K562 (cell line): ENCODE results near the gene THAP8. TPM values are rescaled to one million over a fixed set of nuclear protein-coding genes. Genes with fewer than 3 reads are reported as not detected.

Experiments
- CBX8 ChIP-seq: fragments of 200-600 bp; sonication (generic); IDR thresholded peaks from 2 replicates; pipeline ENCODE4 v1.6.1; 2012; ENCODE audit warnings: borderline replicate concordance, mixed run types, low read depth, mild to moderate bottlenecking, moderate library complexity, mixed read lengths, low read length, control low read depth, inconsistent platforms; ENCODE audit not compliant: poor library complexity, severe bottlenecking; ENCODE audit errors: extremely low read depth
- EP300 ChIP-seq: IDR thresholded peaks from 2 replicates; pipeline ENCODE4 v1.6.1; 2012; ENCODE audit warnings: low read length, improper control_type of control experiment
- FIP1L1 ChIP-seq: fragments of 200-400 bp; formaldehyde crosslinking; IDR thresholded peaks from 2 replicates; pipeline ENCODE4 v1.6.1; 2018; ENCODE audit warnings: mild to moderate bottlenecking, low read depth, low read length; ENCODE audit not compliant: poor library complexity, severe bottlenecking
- RBM14 ChIP-seq: fragments of 200-400 bp; formaldehyde crosslinking; IDR thresholded peaks from 2 replicates; pipeline ENCODE4 v1.6.1; 2018; ENCODE audit warnings: low read depth, mild to moderate bottlenecking, low read length, moderate library complexity, borderline replicate concordance; ENCODE audit not compliant: insufficient read depth
- ZNF347 ChIP-seq: fragments of 450-650 bp; formaldehyde crosslinking; IDR thresholded peaks from 2 replicates; pipeline ENCODE4 v1.4.0; 2020; ENCODE audit warnings: low read depth, mild to moderate bottlenecking, moderate library complexity
- ZSCAN32 ChIP-seq: fragments of 450-650 bp; formaldehyde crosslinking; IDR thresholded peaks from 2 replicates; pipeline ENCODE4 v1.4.0; 2020; ENCODE audit warnings: mild to moderate bottlenecking, moderate library complexity
- polyA plus RNA-seq, 8 experiments: library from polyadenylated mRNA; depleted of rRNA in 4 of 8; stranded (reverse) in 5 of 8; unstranded in 3 of 8; fragments of >200 nt; fragmentation: Nextera tagmentation in 2 of 8; fragmentation: Illumina TruSeq in 1 of 8; extraction: Ambion mirVana in 2 of 8; extraction: Trizol in 1 of 8; gene quantifications; 2 replicates each; pipeline versions ENCODE4 v1.2.1 to v1.2.3, GENCODE V29; 2011 to 2014; ENCODE audit warnings: inconsistent platforms in 1 of 8, missing spikeins in 1 of 8
- total RNA-seq, 7 experiments: library from RNA; depleted of rRNA in 6 of 7; stranded (reverse); fragments of >200 nt in 6 of 7; fragmentation: Illumina TruSeq in 2 of 7; extraction: Trizol in 2 of 7; gene quantifications; 2 replicates each; pipeline versions ENCODE4 v1.2.1 to v1.2.3, GENCODE V29; 2011 to 2021; ENCODE audit warnings: low replicate concordance in 1 of 7
- TF ChIP-seq, protein P1 (sequence below): fragments of 250-450 bp; sonication (Bioruptor Pico); IDR thresholded peaks from 2 replicates; pipeline ENCODE4 v1.4.0; 2020
- TF ChIP-seq, protein P2 (sequence below): fragments of 450-650 bp; IDR thresholded peaks from 2 replicates; pipeline ENCODE4 v1.6.1; 2016; ENCODE audit warnings: mild to moderate bottlenecking, moderate library complexity

The THAP8 gene
- total and polyA plus RNA-seq, 9 of the 15 experiments (the other 6 are each of a cell fraction or from before 2014, with no cell fraction given) = 0.11 to 2.0 (median 0.94) TPM

DNA sequence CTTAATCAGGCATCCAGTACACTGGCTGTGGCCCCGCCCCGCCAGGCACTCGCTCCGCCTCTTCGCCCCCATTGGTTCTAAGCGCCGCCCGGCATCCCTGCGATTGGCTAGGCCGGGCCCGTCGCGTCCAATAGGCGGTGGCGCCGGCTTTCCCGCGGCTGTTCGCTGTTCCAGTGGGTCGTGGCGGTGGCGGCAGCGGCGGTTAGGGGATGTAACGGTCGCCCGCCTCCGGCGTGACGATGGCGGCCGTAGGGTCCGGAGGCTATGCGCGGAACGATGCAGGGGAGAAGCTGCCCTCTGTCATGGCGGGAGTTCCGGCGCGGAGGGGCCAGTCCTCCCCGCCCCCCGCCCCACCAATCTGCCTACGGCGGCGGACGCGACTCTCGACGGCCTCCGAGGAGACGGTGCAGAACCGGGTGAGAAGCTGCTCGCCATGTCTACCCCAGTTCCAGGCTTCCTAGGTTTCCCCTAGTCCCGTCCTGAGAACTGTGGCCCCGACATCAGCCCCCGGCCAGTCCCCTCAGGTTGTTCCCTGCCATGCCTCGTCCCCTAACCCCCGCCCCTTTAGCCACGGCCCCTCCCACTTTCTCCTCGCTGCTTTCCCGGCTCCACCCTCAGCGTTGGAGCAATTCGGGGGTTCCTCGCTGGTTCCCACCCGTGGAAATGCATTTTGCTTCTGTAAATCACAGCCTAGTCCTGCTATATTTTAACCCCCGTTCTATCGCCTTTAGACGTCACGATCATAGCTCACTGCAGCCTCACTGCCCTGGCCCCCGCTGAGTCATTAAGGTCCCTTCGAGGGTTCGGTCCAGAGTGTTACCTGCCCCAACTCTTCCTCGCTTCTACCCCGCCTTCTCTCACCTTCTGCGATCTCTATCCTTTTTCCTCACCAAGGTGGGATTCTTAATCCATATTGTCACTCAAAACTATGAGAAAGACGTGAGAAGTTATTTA lies 925 bp upstream of the THAP8 start, which contains the start of gene WDR62 (continued):
- TF ChIP-seq, protein P1, sequence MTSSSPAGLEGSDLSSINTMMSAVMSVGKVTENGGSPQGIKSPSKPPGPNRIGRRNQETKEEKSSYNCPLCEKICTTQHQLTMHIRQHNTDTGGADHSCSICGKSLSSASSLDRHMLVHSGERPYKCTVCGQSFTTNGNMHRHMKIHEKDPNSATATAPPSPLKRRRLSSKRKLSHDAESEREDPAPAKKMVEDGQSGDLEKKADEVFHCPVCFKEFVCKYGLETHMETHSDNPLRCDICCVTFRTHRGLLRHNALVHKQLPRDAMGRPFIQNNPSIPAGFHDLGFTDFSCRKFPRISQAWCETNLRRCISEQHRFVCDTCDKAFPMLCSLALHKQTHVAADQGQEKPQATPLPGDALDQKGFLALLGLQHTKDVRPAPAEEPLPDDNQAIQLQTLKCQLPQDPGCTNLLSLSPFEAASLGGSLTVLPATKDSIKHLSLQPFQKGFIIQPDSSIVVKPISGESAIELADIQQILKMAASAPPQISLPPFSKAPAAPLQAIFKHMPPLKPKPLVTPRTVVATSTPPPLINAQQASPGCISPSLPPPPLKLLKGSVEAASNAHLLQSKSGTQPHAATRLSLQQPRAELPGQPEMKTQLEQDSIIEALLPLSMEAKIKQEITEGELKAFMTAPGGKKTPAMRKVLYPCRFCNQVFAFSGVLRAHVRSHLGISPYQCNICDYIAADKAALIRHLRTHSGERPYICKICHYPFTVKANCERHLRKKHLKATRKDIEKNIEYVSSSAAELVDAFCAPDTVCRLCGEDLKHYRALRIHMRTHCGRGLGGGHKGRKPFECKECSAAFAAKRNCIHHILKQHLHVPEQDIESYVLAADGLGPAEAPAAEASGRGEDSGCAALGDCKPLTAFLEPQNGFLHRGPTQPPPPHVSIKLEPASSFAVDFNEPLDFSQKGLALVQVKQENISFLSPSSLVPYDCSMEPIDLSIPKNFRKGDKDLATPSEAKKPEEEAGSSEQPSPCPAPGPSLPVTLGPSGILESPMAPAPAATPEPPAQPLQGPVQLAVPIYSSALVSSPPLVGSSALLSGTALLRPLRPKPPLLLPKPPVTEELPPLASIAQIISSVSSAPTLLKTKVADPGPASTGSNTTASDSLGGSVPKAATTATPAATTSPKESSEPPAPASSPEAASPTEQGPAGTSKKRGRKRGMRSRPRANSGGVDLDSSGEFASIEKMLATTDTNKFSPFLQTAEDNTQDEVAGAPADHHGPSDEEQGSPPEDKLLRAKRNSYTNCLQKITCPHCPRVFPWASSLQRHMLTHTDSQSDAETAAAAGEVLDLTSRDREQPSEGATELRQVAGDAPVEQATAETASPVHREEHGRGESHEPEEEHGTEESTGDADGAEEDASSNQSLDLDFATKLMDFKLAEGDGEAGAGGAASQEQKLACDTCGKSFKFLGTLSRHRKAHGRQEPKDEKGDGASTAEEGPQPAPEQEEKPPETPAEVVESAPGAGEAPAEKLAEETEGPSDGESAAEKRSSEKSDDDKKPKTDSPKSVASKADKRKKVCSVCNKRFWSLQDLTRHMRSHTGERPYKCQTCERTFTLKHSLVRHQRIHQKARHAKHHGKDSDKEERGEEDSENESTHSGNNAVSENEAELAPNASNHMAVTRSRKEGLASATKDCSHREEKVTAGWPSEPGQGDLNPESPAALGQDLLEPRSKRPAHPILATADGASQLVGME (CRISPR knock-in tag) = no peak
- TF ChIP-seq EP300 (no peak), FIP1L1 (no peak), ZSCAN32 (CRISPR knock-in tag) (no peak), RBM14 (no peak), ZNF347 (CRISPR knock-in tag) (no peak), CBX8 (no peak)
- TF ChIP-seq, protein P2, sequence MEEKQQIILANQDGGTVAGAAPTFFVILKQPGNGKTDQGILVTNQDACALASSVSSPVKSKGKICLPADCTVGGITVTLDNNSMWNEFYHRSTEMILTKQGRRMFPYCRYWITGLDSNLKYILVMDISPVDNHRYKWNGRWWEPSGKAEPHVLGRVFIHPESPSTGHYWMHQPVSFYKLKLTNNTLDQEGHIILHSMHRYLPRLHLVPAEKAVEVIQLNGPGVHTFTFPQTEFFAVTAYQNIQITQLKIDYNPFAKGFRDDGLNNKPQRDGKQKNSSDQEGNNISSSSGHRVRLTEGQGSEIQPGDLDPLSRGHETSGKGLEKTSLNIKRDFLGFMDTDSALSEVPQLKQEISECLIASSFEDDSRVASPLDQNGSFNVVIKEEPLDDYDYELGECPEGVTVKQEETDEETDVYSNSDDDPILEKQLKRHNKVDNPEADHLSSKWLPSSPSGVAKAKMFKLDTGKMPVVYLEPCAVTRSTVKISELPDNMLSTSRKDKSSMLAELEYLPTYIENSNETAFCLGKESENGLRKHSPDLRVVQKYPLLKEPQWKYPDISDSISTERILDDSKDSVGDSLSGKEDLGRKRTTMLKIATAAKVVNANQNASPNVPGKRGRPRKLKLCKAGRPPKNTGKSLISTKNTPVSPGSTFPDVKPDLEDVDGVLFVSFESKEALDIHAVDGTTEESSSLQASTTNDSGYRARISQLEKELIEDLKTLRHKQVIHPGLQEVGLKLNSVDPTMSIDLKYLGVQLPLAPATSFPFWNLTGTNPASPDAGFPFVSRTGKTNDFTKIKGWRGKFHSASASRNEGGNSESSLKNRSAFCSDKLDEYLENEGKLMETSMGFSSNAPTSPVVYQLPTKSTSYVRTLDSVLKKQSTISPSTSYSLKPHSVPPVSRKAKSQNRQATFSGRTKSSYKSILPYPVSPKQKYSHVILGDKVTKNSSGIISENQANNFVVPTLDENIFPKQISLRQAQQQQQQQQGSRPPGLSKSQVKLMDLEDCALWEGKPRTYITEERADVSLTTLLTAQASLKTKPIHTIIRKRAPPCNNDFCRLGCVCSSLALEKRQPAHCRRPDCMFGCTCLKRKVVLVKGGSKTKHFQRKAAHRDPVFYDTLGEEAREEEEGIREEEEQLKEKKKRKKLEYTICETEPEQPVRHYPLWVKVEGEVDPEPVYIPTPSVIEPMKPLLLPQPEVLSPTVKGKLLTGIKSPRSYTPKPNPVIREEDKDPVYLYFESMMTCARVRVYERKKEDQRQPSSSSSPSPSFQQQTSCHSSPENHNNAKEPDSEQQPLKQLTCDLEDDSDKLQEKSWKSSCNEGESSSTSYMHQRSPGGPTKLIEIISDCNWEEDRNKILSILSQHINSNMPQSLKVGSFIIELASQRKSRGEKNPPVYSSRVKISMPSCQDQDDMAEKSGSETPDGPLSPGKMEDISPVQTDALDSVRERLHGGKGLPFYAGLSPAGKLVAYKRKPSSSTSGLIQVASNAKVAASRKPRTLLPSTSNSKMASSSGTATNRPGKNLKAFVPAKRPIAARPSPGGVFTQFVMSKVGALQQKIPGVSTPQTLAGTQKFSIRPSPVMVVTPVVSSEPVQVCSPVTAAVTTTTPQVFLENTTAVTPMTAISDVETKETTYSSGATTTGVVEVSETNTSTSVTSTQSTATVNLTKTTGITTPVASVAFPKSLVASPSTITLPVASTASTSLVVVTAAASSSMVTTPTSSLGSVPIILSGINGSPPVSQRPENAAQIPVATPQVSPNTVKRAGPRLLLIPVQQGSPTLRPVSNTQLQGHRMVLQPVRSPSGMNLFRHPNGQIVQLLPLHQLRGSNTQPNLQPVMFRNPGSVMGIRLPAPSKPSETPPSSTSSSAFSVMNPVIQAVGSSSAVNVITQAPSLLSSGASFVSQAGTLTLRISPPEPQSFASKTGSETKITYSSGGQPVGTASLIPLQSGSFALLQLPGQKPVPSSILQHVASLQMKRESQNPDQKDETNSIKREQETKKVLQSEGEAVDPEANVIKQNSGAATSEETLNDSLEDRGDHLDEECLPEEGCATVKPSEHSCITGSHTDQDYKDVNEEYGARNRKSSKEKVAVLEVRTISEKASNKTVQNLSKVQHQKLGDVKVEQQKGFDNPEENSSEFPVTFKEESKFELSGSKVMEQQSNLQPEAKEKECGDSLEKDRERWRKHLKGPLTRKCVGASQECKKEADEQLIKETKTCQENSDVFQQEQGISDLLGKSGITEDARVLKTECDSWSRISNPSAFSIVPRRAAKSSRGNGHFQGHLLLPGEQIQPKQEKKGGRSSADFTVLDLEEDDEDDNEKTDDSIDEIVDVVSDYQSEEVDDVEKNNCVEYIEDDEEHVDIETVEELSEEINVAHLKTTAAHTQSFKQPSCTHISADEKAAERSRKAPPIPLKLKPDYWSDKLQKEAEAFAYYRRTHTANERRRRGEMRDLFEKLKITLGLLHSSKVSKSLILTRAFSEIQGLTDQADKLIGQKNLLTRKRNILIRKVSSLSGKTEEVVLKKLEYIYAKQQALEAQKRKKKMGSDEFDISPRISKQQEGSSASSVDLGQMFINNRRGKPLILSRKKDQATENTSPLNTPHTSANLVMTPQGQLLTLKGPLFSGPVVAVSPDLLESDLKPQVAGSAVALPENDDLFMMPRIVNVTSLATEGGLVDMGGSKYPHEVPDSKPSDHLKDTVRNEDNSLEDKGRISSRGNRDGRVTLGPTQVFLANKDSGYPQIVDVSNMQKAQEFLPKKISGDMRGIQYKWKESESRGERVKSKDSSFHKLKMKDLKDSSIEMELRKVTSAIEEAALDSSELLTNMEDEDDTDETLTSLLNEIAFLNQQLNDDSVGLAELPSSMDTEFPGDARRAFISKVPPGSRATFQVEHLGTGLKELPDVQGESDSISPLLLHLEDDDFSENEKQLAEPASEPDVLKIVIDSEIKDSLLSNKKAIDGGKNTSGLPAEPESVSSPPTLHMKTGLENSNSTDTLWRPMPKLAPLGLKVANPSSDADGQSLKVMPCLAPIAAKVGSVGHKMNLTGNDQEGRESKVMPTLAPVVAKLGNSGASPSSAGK = peak; percentile 79
